Panc1 (cell line): ENCODE results near the gene KCNA4. TPM values are rescaled to one million over a fixed set of nuclear protein-coding genes. Genes with fewer than 3 reads are reported as not detected.

ENCODE experiments used
- ATAC-seq: fragments of 200-7000 bp; cut with Tn5 transposase; 2 replicates; pipeline ENCODE4 v1.9.1; 2020; ENCODE audit warnings: mild to moderate bottlenecking, moderate library complexity
- BruUV-seq: library from RNA; stranded (reverse); fragments of 400-500 nt; replicated peaks from 2 replicates; lab custom pipeline; 2021; lab: Mats Ljungman, UMichigan
- CTCF ChIA-PET: fragments of 300-600 bp; sonication (Branson Sonifier 250); formaldehyde crosslinking; loops from one replicate; lab custom pipeline; 2022; ENCODE audit warnings: antibody characterized with exemption; lab: Charles Lee
- POLR2A ChIA-PET: fragments of 300-600 bp; sonication (Branson Sonifier 250); formaldehyde crosslinking; loops from one replicate; lab custom pipeline; 2022; ENCODE audit warnings: antibody characterized with exemption; lab: Charles Lee
- DNase-seq: peaks from one replicate; pipeline ENCODE4 v3.0.0-alpha.2; 2010; ENCODE audit warnings: low read depth, low spot score
- H3K27ac ChIP-seq: 2 replicates; pipeline ENCODE4 v1.5.1; 2011; ENCODE audit warnings: mild to moderate bottlenecking, low read length, inconsistent platforms
- H3K27me3 ChIP-seq: fragments of 200-500 bp; sonication (Bioruptor generic); 2 replicates; pipeline ENCODE4 v1.6.0; 2014; ENCODE audit warnings: low read length, inconsistent platforms; ENCODE audit not compliant: control insufficient read depth, insufficient read depth
- H3K36me3 ChIP-seq: fragments of 200-500 bp; sonication (Bioruptor generic); 2 replicates; pipeline ENCODE4 v1.5.1; 2014; ENCODE audit warnings: inconsistent platforms, mild to moderate bottlenecking, low read length, moderate library complexity; ENCODE audit not compliant: control insufficient read depth, insufficient read depth
- H3K4me1 ChIP-seq: 2 replicates; pipeline ENCODE4 v1.5.1; 2011; ENCODE audit warnings: inconsistent platforms, mild to moderate bottlenecking, low read length, moderate library complexity; ENCODE audit not compliant: control insufficient read depth, insufficient read depth
- H3K4me3 ChIP-seq, 2 experiments: 2 replicates each; pipeline ENCODE4 v1.5.1; 2011 to 2012; ENCODE audit warnings: low read depth in 2 of 2, low read length in 2 of 2, mild to moderate bottlenecking in 2 of 2, inconsistent platforms in 1 of 2, moderate library complexity in 1 of 2
- H3K9me3 ChIP-seq: fragments of 200-500 bp; sonication (Bioruptor generic); 2 replicates; pipeline ENCODE4 v1.5.1; 2014; ENCODE audit warnings: low read depth, mild to moderate bottlenecking, inconsistent platforms, low read length, moderate library complexity; ENCODE audit not compliant: control insufficient read depth, insufficient read depth
- CTCF ChIP-seq: fragments of 450-650 bp; IDR thresholded peaks from 2 replicates; pipeline ENCODE4 v1.5.1; 2017; ENCODE audit warnings: mild to moderate bottlenecking
- POLR2AphosphoS5 ChIP-seq: IDR thresholded peaks from 2 replicates; pipeline ENCODE4 v1.6.1; 2012; ENCODE audit warnings: mild to moderate bottlenecking, low read depth, low read length, moderate library complexity
- REST ChIP-seq, 2 experiments: IDR thresholded peaks; 2 replicates each; pipeline ENCODE4 v1.6.1; 2011 to 2012; ENCODE audit warnings: low read depth in 2 of 2, control low read depth in 1 of 2, low read length in 1 of 2, mild to moderate bottlenecking in 1 of 2, moderate library complexity in 1 of 2; ENCODE audit not compliant: insufficient read depth in 1 of 2
- SIN3A ChIP-seq: IDR thresholded peaks from 2 replicates; pipeline ENCODE4 v1.6.1; 2012; ENCODE audit warnings: low read depth, mild to moderate bottlenecking, low read length, moderate library complexity, borderline replicate concordance; ENCODE audit not compliant: insufficient read depth
- TCF7L2 ChIP-seq: IDR thresholded peaks from 2 replicates; pipeline ENCODE4 v1.6.1; 2011; ENCODE audit warnings: mild to moderate bottlenecking, low read depth, low read length, inconsistent platforms
- in situ Hi-C: cut with HindIII; loops from 2 replicates; pipeline ENCODE4 v1.10.0; 2016; ENCODE audit warnings: low sequenced_read_pairs, low pct_unique_long_range_greater_than_20kb
- intact Hi-C: fragments of 100-400 bp; cut with micrococcal nuclease; formaldehyde crosslinking; loops from one replicate; pipeline ENCODE4 v1.10.0; 2022; ENCODE audit not compliant: unreplicated experiment
- total RNA-seq: library from RNA; stranded (reverse); gene quantifications from one replicate; pipeline ENCODE4 v1.2.1, GENCODE V29; 2021; ENCODE audit not compliant: unreplicated experiment

KCNA4 gene
- total RNA-seq, 1 experiment from 2014 or later: not detected

GRCh38 chr11:30019481-30019880 lies 2.7 kb upstream of the KCNA4 start:
- H3K4me3 ChIP-seq: no peak overlapping the region
- no peak for DNase-seq
- TF ChIP-seq SIN3A (no peak), REST (IDR thresholded peaks at IDR 0.05; ENCODE audit: insufficient read depth in 1 of 2, low read depth in 2 of 2, low read length in 1 of 2) (no peak), TCF7L2 (no peak), POLR2AphosphoS5 (no peak), CTCF (no peak)
- no peaks in the 10 kb centered on the region for H3K9me3 ChIP-seq
- no peaks in the 10 kb centered on the region for H3K27me3 ChIP-seq
- H3K36me3 ChIP-seq: no peaks in the 10 kb centered on the region
- H3K4me1 ChIP-seq: no peaks in the 10 kb centered on the region
- ChIA-PET CTCF (no interaction called here), POLR2A (no interaction called here)
- intact Hi-C loops (no loop called here), in situ Hi-C loops (no loop called here)
- BruUV-seq: no TSS peak
- ATAC-seq: no peak
- no peak overlapping the region for H3K27ac ChIP-seq

- ChIA-PET CTCF (no interaction called here), POLR2A (no interaction called here)
- in situ Hi-C loops (no loop called here), intact Hi-C loops (no loop called here)
- no peak overlapping the region for H3K27ac ChIP-seq
- ATAC-seq: no peak
- DNase-seq: no peak
- TF ChIP-seq CTCF: no peak
- no peaks in the 10 kb centered on the region for H3K36me3 ChIP-seq
- BruUV-seq: no TSS peak
- no peaks in the 10 kb centered on the region for H3K27me3 ChIP-seq
- H3K9me3 ChIP-seq: no peaks in the 10 kb centered on the region
- no peaks in the 10 kb centered on the region for H3K4me1 ChIP-seq
- H3K4me3 ChIP-seq: no peak overlapping the region
Observed at GRCh38 chr11:30018495-30018894, 1.7 kb upstream of the KCNA4 start.

- no peaks in the 10 kb centered on the region for H3K27me3 ChIP-seq
- no peak overlapping the region for H3K4me3 ChIP-seq
- ChIA-PET CTCF (no interaction called here), POLR2A (no interaction called here)
- ATAC-seq (no peak), DNase-seq (no peak)
- H3K9me3 ChIP-seq: no peaks in the 10 kb centered on the region
- no peak overlapping the region for H3K27ac ChIP-seq
- no peaks in the 10 kb centered on the region for H3K4me1 ChIP-seq
- TF ChIP-seq TCF7L2: no peak
- TF ChIP-seq POLR2AphosphoS5: no peak
- no peak for TF ChIP-seq SIN3A
- TF ChIP-seq CTCF: no peak
- TF ChIP-seq REST (IDR thresholded peaks at IDR 0.05; ENCODE audit: insufficient read depth in 1 of 2, low read depth in 2 of 2, low read length in 1 of 2): no peak
- no peaks in the 10 kb centered on the region for H3K36me3 ChIP-seq
- in situ Hi-C loops (no loop called here), intact Hi-C loops (no loop called here)
- no TSS peak for BruUV-seq
Observed at GRCh38 chr11:30017445-30017895, 640 bp upstream of the KCNA4 start.
